Liver (tissue), 9 donors: Measurements from ENCODE around the gene CDH16. TPM values are rescaled to one million over a fixed set of nuclear protein-coding genes. Genes with fewer than 3 reads are reported as not detected.

Experiments used
- DNase-seq: peaks from one replicate; pipeline ENCODE4 v3.0.0-alpha.2; 2017; ENCODE audit warnings: low spot score
- H3K27ac ChIP-seq, 2 donors: one replicate each; pipeline ENCODE4 v1.7.0; 2013; ENCODE audit warnings: inconsistent platforms in 2 of 2, low read length in 2 of 2, control low read depth in 1 of 2, low read depth in 1 of 2, mild to moderate bottlenecking in 1 of 2
- H3K27me3 ChIP-seq, 4 donors: one replicate each; pipeline versions ENCODE4 v1.6.1 to v1.7.0; 2013; ENCODE audit warnings: low read length in 3 of 4, inconsistent platforms in 1 of 4, mild to moderate bottlenecking in 1 of 4, moderate library complexity in 1 of 4; ENCODE audit not compliant: control insufficient read depth in 4 of 4, insufficient read depth in 4 of 4
- H3K36me3 ChIP-seq, 4 donors: one replicate each; pipeline versions ENCODE4 v1.6.1 to v1.7.0; 2013; ENCODE audit warnings: low read length in 3 of 4, mild to moderate bottlenecking in 3 of 4, low read depth in 1 of 4, moderate library complexity in 1 of 4; ENCODE audit not compliant: control insufficient read depth in 4 of 4, insufficient read depth in 3 of 4
- H3K4me1 ChIP-seq, 4 donors: one replicate each; pipeline versions ENCODE4 v1.6.1 to v1.7.0; 2013; ENCODE audit warnings: low read length in 3 of 4, mild to moderate bottlenecking in 3 of 4, moderate library complexity in 1 of 4; ENCODE audit not compliant: control insufficient read depth in 4 of 4, insufficient read depth in 4 of 4
- H3K4me3 ChIP-seq, 3 donors: one replicate each; pipeline versions ENCODE4 v1.6.1 to v1.7.0; 2013; ENCODE audit warnings: low read length in 3 of 3, control low read depth in 1 of 3, low read depth in 1 of 3, mild to moderate bottlenecking in 1 of 3
- H3K9ac ChIP-seq, 2 donors: one replicate each; pipeline ENCODE4 v1.7.0; 2013; ENCODE audit warnings: low read length in 2 of 2, mild to moderate bottlenecking in 2 of 2, moderate library complexity in 2 of 2, control low read depth in 1 of 2, low read depth in 1 of 2
- H3K9me3 ChIP-seq, 4 donors: one replicate each; pipeline versions ENCODE4 v1.6.1 to v1.7.0; 2013; ENCODE audit warnings: low read length in 3 of 4; ENCODE audit not compliant: control insufficient read depth in 4 of 4
- EGR1 ChIP-seq, 2 donors: IDR thresholded peaks; 2 replicates each; pipeline ENCODE4 v1.6.1; 2016 to 2018; ENCODE audit warnings: antibody characterized with exemption in 2 of 2, low read depth in 2 of 2
- FOXA1 ChIP-seq: IDR thresholded peaks from 2 replicates; pipeline ENCODE4 v1.6.1; 2016; ENCODE audit warnings: antibody characterized with exemption
- GABPA ChIP-seq, 2 donors: IDR thresholded peaks in 1 of 2; conservative IDR thresholded peaks in 1 of 2; 2 replicates each; pipeline ENCODE4 v1.6.1; 2016; ENCODE audit warnings: antibody characterized with exemption in 2 of 2, mild to moderate bottlenecking in 1 of 2, moderate library complexity in 1 of 2
- HNF4A ChIP-seq, 2 donors: conservative IDR thresholded peaks; 2 replicates each; pipeline ENCODE4 v1.6.1; 2016; ENCODE audit warnings: antibody characterized with exemption in 2 of 2, mild to moderate bottlenecking in 2 of 2
- HNF4G ChIP-seq: IDR thresholded peaks from 2 replicates; pipeline ENCODE4 v1.6.1; 2016; ENCODE audit warnings: antibody characterized with exemption
- NR2F2 ChIP-seq: IDR thresholded peaks from 2 replicates; pipeline ENCODE4 v1.6.1; 2016; ENCODE audit warnings: antibody characterized with exemption
- RAD21 ChIP-seq, 2 donors: IDR thresholded peaks; 2 replicates each; pipeline ENCODE4 v1.6.1; 2016; ENCODE audit warnings: antibody characterized with exemption in 2 of 2, mild to moderate bottlenecking in 2 of 2
- RXRA ChIP-seq, 2 donors: IDR thresholded peaks; 2 replicates each; pipeline ENCODE4 v1.6.1; 2017 to 2018; ENCODE audit warnings: antibody characterized with exemption in 2 of 2, mild to moderate bottlenecking in 1 of 2
- TAF1 ChIP-seq: conservative IDR thresholded peaks from 2 replicates; pipeline ENCODE4 v1.6.1; 2016; ENCODE audit warnings: antibody characterized with exemption, mild to moderate bottlenecking
- YY1 ChIP-seq: IDR thresholded peaks from 2 replicates; pipeline ENCODE4 v1.6.1; 2016; ENCODE audit warnings: antibody characterized with exemption, mild to moderate bottlenecking
- WGBS: extraction: QIAGEN DNeasy Blood & Tissue Kit; methylation state at CpG from one replicate; pipeline ENCODE4 v1.1.7; 2013; 5-methylcytosine and 5-hydroxymethylcytosine counted together
- polyA plus RNA-seq, 2 donors: library from polyadenylated mRNA; stranded (reverse) in 1 of 2; unstranded in 1 of 2; fragments of 200-250 nt in 1 of 2; fragments of >200 nt in 1 of 2; fragmentation: Nextera tagmentation in 1 of 2; extraction: Ambion mirVana in 1 of 2; gene quantifications; one replicate each; pipeline versions ENCODE4 v1.2.1 to v1.2.3, GENCODE V29; 2013 to 2015
- total RNA-seq, 2 donors: library from RNA; depleted of rRNA; stranded (reverse); fragments of >200 nt; gene quantifications; one replicate each; pipeline ENCODE4 v1.2.3, GENCODE V29; 2014
- TF ChIP-seq, protein P1 (sequence below): fragments of 150-350 bp; IDR thresholded peaks from 2 replicates; pipeline ENCODE4 v1.5.1; 2017; ENCODE audit warnings: improper control_type of control experiment, low read depth, low read length; ENCODE audit not compliant: missing input control
- TF ChIP-seq, protein P2 (sequence below): IDR thresholded peaks from 2 replicates; pipeline ENCODE4 v1.6.1; 2016; ENCODE audit warnings: antibody characterized with exemption
- TF ChIP-seq, protein P3 (sequence below): IDR thresholded peaks from 2 replicates; pipeline ENCODE4 v1.6.1; 2016; ENCODE audit warnings: antibody characterized with exemption
- TF ChIP-seq, protein P4 (sequence below): IDR thresholded peaks from 2 replicates; pipeline ENCODE4 v1.6.1; 2016; ENCODE audit warnings: antibody characterized with exemption, mild to moderate bottlenecking
- TF ChIP-seq, protein P5 (sequence below): IDR thresholded peaks from 2 replicates; pipeline ENCODE4 v1.6.1; 2016; ENCODE audit warnings: antibody characterized with exemption
- donor health status: healthy.
- donor health status: healthy.
- donor health status: healthy.
- donor health status: healthy.
- donor health status: healthy.

CDH16 gene, protein sequence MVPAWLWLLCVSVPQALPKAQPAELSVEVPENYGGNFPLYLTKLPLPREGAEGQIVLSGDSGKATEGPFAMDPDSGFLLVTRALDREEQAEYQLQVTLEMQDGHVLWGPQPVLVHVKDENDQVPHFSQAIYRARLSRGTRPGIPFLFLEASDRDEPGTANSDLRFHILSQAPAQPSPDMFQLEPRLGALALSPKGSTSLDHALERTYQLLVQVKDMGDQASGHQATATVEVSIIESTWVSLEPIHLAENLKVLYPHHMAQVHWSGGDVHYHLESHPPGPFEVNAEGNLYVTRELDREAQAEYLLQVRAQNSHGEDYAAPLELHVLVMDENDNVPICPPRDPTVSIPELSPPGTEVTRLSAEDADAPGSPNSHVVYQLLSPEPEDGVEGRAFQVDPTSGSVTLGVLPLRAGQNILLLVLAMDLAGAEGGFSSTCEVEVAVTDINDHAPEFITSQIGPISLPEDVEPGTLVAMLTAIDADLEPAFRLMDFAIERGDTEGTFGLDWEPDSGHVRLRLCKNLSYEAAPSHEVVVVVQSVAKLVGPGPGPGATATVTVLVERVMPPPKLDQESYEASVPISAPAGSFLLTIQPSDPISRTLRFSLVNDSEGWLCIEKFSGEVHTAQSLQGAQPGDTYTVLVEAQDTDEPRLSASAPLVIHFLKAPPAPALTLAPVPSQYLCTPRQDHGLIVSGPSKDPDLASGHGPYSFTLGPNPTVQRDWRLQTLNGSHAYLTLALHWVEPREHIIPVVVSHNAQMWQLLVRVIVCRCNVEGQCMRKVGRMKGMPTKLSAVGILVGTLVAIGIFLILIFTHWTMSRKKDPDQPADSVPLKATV
- under 1 TPM in 1 of 2 donors, not detected in 1; 0.56 TPM for total RNA-seq
- polyA plus RNA-seq, result not detected

DNA sequence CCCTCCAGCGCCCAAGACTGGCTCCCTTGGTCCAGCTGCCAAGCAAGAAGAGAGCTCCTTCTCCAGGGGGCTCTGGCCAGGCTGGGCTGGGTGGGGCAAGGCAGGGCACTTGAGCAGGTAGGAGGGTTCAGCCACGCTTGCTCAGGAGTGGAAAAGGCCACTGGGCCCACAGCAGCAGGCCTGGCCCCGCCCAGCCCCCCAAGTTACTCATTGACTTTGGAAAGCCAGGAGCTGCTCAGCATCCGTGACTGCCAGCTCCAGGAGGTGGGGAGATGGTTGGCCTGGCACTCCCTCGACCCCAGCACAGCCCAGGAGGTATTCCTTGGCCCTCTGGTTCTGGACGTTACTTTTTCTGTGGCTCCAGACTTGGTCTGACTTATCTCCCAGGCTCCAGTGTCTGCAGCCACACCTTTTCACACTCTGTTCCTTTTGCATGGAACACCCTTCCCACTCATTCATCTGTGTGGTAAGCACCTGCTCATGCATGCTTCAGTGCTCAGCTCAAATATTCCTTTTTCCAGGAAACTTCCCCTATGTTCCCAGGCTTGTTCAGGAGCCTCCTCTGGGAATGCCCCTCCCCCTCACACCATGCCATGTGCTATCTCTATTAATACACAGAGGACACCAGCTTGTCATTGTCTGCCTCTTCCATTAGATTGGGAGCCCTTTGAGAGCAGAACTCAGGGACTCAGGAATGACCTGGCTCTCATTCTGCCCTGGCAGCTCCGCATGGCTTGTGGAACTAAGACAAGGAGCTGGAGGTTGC lies at the start of gene CDH16:
Gene CDH16 (minus strand): TSS at position 83 of the 766 bp plus-strand sequence. CDS start 820 bp downstream, outside the sequence.
- no peak for DNase-seq
- no peaks in the 10 kb centered on the region for H3K9me3 ChIP-seq
- WGBS, result 75% methylated on average over 7 of the region's 7 CpGs
- peaks cover 0 to 4% (median 0%) of the 10 kb centered on the region in 4 donors for H3K4me1 ChIP-seq
- H3K9ac ChIP-seq, result no peak within 1 kb of the TSS
- no peak for TF ChIP-seq TAF1
- TF ChIP-seq HNF4A (conservative IDR thresholded peaks at IDR 0.05), result no peak
- TF ChIP-seq RAD21 (IDR thresholded peaks at IDR 0.05), result no peak
- TF ChIP-seq, protein P1, sequence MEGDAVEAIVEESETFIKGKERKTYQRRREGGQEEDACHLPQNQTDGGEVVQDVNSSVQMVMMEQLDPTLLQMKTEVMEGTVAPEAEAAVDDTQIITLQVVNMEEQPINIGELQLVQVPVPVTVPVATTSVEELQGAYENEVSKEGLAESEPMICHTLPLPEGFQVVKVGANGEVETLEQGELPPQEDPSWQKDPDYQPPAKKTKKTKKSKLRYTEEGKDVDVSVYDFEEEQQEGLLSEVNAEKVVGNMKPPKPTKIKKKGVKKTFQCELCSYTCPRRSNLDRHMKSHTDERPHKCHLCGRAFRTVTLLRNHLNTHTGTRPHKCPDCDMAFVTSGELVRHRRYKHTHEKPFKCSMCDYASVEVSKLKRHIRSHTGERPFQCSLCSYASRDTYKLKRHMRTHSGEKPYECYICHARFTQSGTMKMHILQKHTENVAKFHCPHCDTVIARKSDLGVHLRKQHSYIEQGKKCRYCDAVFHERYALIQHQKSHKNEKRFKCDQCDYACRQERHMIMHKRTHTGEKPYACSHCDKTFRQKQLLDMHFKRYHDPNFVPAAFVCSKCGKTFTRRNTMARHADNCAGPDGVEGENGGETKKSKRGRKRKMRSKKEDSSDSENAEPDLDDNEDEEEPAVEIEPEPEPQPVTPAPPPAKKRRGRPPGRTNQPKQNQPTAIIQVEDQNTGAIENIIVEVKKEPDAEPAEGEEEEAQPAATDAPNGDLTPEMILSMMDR, result no peak
- TF ChIP-seq, protein P2, sequence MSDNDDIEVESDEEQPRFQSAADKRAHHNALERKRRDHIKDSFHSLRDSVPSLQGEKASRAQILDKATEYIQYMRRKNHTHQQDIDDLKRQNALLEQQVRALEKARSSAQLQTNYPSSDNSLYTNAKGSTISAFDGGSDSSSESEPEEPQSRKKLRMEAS, result no peak
- TF ChIP-seq FOXA1, result no peak
- TF ChIP-seq YY1, result no peak
- TF ChIP-seq, protein P3, sequence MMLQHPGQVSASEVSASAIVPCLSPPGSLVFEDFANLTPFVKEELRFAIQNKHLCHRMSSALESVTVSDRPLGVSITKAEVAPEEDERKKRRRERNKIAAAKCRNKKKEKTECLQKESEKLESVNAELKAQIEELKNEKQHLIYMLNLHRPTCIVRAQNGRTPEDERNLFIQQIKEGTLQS, result no peak
- TF ChIP-seq HNF4G, result no peak
- TF ChIP-seq RXRA (IDR thresholded peaks at IDR 0.05), result no peak
- TF ChIP-seq, protein P4, sequence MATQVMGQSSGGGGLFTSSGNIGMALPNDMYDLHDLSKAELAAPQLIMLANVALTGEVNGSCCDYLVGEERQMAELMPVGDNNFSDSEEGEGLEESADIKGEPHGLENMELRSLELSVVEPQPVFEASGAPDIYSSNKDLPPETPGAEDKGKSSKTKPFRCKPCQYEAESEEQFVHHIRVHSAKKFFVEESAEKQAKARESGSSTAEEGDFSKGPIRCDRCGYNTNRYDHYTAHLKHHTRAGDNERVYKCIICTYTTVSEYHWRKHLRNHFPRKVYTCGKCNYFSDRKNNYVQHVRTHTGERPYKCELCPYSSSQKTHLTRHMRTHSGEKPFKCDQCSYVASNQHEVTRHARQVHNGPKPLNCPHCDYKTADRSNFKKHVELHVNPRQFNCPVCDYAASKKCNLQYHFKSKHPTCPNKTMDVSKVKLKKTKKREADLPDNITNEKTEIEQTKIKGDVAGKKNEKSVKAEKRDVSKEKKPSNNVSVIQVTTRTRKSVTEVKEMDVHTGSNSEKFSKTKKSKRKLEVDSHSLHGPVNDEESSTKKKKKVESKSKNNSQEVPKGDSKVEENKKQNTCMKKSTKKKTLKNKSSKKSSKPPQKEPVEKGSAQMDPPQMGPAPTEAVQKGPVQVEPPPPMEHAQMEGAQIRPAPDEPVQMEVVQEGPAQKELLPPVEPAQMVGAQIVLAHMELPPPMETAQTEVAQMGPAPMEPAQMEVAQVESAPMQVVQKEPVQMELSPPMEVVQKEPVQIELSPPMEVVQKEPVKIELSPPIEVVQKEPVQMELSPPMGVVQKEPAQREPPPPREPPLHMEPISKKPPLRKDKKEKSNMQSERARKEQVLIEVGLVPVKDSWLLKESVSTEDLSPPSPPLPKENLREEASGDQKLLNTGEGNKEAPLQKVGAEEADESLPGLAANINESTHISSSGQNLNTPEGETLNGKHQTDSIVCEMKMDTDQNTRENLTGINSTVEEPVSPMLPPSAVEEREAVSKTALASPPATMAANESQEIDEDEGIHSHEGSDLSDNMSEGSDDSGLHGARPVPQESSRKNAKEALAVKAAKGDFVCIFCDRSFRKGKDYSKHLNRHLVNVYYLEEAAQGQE, result no peak
- TF ChIP-seq EGR1 (IDR thresholded peaks at IDR 0.05; ENCODE audit: low read depth in 2 of 2), result no peak
- TF ChIP-seq GABPA (IDR thresholded peaks at IDR 0.05 in 1 of 2, conservative IDR thresholded peaks at IDR 0.05 in 1 of 2), result no peak
- TF ChIP-seq NR2F2, result no peak
- TF ChIP-seq, protein P5, sequence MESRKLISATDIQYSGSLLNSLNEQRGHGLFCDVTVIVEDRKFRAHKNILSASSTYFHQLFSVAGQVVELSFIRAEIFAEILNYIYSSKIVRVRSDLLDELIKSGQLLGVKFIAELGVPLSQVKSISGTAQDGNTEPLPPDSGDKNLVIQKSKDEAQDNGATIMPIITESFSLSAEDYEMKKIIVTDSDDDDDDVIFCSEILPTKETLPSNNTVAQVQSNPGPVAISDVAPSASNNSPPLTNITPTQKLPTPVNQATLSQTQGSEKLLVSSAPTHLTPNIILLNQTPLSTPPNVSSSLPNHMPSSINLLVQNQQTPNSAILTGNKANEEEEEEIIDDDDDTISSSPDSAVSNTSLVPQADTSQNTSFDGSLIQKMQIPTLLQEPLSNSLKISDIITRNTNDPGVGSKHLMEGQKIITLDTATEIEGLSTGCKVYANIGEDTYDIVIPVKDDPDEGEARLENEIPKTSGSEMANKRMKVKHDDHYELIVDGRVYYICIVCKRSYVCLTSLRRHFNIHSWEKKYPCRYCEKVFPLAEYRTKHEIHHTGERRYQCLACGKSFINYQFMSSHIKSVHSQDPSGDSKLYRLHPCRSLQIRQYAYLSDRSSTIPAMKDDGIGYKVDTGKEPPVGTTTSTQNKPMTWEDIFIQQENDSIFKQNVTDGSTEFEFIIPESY, result no peak
- H3K4me3 ChIP-seq, result no peak within 1 kb of the TSS
- no peaks in the 10 kb centered on the region for H3K27me3 ChIP-seq
- H3K27ac ChIP-seq, result no peak within 1 kb of the TSS
- no peaks in the 10 kb centered on the region for H3K36me3 ChIP-seq
